ENCODE measurements around the gene PLPPR1.

Gene PLPPR1

DNA sequence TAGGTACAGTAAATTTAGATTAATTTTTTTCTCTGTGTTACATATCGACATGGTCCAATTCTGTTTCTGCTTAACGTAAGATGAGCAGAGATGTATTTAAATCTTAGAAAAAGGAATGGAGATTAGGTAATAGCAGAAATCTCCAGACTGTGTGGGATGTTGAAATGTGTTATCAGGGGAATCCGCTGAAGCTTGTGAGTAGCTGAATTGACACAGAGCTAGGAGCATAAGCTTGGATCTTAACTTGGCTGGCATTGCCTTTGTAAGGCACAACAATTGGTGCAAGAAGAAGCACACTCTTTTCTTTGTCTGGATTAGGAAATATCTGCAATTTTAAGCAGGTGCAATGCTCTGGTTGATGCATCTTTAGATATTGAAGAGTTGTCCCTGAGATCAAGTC, 53.1 kb downstream of the PLPPR1 start:
- POLR2A ChIA-PET: no interaction called here
- CTCF ChIA-PET: interaction anchor here (1.8 kb wide), 1 partner anchor 8 kb away, joined by 4 read pairs; no protein-coding TSS in a partner anchor
- no peak for DNase-seq (ENCODE audit: extremely low spot score)
- TF ChIP-seq, protein P1, sequence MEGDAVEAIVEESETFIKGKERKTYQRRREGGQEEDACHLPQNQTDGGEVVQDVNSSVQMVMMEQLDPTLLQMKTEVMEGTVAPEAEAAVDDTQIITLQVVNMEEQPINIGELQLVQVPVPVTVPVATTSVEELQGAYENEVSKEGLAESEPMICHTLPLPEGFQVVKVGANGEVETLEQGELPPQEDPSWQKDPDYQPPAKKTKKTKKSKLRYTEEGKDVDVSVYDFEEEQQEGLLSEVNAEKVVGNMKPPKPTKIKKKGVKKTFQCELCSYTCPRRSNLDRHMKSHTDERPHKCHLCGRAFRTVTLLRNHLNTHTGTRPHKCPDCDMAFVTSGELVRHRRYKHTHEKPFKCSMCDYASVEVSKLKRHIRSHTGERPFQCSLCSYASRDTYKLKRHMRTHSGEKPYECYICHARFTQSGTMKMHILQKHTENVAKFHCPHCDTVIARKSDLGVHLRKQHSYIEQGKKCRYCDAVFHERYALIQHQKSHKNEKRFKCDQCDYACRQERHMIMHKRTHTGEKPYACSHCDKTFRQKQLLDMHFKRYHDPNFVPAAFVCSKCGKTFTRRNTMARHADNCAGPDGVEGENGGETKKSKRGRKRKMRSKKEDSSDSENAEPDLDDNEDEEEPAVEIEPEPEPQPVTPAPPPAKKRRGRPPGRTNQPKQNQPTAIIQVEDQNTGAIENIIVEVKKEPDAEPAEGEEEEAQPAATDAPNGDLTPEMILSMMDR (IDR thresholded peaks at IDR 0.05; ENCODE audit: control extremely low read depth, extremely low read depth, low read depth, missing control alignments): no peak

DNA sequence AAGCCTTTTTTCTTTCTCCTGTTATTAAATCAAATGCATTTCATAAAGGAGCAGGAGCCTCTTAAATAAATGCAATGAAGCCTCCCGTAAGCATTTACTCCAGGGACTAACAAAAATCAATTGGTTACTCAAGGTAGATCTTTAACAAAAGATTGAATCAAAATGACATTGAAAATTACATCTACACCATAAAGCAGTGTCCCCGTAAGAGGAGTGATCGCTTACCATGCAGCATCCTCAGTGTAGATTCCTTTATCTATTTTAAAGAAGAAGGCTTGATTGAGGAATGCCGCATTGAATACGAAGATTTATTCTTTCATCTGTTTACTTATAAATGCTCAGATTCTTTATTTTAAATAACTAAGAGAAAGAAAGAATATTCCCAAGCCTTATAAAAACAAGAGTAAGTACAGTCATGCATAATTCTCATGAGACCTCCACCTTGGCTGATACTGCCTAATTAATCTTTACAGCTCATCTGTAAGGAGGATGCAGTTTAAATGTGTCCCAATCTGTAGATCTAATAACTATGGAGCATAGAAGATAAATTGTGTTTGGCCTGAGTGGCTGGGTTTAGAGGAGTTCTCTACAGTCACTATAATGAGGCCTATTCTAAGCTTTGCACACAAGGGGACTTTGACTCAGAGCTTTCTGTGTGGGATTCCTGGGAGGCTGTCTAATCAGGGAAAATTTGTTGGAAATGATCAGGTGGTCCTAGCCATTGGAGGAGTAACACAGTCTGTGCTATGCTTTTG, 55.1 kb downstream of the PLPPR1 start:
- POLR2A ChIA-PET: no interaction called here
- CTCF ChIA-PET: interaction anchor here (1.0 kb wide), 1 partner anchor 36 kb away, joined by 4 read pairs; no protein-coding TSS in a partner anchor
- TF ChIP-seq, protein P1 (IDR thresholded peaks at IDR 0.05; ENCODE audit: control extremely low read depth, extremely low read depth, low read depth, missing control alignments): no peak
- DNase-seq (ENCODE audit: extremely low spot score): no peak

DNA sequence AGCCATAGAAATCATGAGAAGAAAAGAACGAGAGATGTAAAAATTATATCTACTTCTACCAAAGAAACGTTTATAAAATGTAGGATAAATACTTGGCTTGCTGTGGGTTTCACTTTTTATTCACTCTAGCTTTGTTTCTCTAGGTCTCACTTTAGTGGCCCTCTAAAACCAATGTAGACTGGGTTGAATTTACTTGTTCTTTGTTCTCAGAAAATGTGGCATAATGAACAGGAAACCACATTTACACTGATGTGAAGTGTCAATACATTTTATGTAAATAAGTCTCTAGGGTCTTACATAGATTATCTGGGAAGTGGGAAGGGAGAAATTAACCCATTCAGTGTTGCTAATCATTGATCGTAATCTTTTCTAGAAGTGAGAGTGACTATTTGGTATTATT, 58.9 kb downstream of the PLPPR1 start:
- ChIA-PET POLR2A (no interaction called here), CTCF (no interaction called here)
- TF ChIP-seq, protein P1 (IDR thresholded peaks at IDR 0.05; ENCODE audit: control extremely low read depth, extremely low read depth, low read depth, missing control alignments): no peak
- no peak for DNase-seq (ENCODE audit: extremely low spot score)

DNA sequence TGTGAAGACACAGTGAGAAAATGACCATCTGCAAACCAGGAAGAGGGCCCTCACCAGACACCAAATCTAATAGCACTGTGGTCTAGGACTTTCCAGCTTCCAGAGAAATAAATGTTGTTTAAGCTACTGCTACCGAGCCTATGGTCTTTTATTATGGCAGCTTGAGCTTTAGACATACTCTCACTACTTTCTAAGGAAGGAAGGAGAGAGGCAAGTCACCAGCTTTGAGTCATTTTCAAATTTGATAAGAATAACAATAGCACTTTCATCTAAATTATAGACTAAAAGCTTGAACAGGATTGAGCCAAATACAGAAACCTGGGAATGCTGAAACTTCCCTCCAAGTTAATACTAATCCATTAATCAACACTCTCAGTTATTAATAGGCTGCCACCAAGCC, 64.4 kb downstream of the PLPPR1 start:
- no peak for DNase-seq (ENCODE audit: extremely low spot score)
- TF ChIP-seq, protein P1 (IDR thresholded peaks at IDR 0.05; ENCODE audit: control extremely low read depth, extremely low read depth, low read depth, missing control alignments): no peak
- ChIA-PET CTCF (interaction anchor here (0.9 to 2.1 kb wide), 3 partner anchors 7 to 38 kb away, joined by 3 to 5 read pairs (median 3); no protein-coding TSS in a partner anchor), POLR2A (no interaction called here)

DNA sequence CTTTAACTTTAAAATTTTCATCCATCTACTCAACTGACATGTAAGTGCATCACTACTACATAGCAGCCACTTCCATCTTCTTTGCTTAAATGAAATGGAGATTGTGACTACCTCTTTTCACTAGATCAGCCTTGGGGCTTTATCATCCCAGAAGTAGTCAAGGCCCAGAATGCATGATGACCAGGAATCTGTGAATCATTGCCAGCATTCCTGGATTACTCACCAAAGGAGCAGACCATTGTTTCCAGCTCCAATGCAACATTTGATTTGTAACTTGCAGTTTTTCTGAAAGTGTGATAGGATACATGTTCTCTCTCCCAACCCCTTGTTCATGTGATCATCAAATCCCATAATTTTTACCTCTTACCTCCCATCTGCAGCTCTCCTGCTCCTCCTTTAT, 65.1 kb downstream of the PLPPR1 start:
- no peak for DNase-seq (ENCODE audit: extremely low spot score)
- ChIA-PET POLR2A (no interaction called here), CTCF (interaction anchor here (0.9 to 2.1 kb wide), 5 partner anchors 8 to 380 kb away, joined by 3 to 5 read pairs (median 3); no protein-coding TSS in a partner anchor)
- TF ChIP-seq, protein P1 (IDR thresholded peaks at IDR 0.05; ENCODE audit: control extremely low read depth, extremely low read depth, low read depth, missing control alignments): no peak

DNA sequence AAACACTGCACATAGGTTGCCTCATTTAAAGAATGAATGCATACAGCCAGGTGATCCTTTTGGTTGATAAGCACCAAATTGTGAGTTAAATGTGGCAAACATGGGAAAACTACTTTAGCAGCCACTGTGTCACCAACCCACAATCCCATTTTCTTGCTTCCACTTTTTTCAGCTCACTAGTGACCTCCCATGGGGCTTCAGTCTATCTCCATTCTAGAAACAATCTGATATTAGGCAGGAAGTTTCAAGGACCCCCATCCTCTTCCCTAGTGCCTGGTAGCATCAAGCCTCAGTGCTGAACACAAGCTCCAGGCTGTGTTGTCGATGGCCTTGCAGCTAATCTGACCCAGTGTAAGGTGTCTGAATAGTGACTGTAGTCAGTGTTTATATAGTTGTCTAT, 66.2 kb downstream of the PLPPR1 start:
- ChIA-PET POLR2A (no interaction called here), CTCF (interaction anchor here (1.0 to 2.1 kb wide), 5 partner anchors 10 to 397 kb away, joined by 3 to 5 read pairs (median 3); no protein-coding TSS in a partner anchor)
- DNase-seq (ENCODE audit: extremely low spot score): no peak
- TF ChIP-seq, protein P1 (IDR thresholded peaks at IDR 0.05; ENCODE audit: control extremely low read depth, extremely low read depth, low read depth, missing control alignments): no peak

Data from GM10248 (cell line).